ENCODE results near the gene PHTF1. TPM values are rescaled to one million over a fixed set of nuclear protein-coding genes. Genes with fewer than 3 reads are reported as not detected.

Gene PHTF1
- polyA plus RNA-seq, 3 donors, result 21.9 to 27.0 (median 26.2) TPM

DNA sequence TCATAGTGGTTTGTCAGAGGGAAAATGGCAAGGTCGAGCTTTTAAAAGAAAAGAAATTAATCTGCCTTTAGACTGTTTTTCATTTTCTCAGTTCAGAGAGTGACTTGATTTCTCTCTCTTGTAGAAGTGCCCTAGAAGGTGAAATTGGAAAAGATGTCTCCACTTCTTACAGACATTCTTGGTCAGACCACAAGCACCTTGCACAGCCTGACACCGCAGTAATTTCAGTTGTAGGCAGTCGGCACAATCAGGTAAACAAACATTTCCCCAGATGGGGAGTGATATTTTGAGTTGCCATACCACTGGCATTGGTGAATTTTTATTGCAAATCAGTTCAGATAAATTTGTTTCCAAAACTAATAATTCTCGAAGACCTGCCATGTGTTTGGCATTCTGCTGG lies 86.8 kb downstream of the PHTF1 start:
- DNase-seq, result no peak

DNA sequence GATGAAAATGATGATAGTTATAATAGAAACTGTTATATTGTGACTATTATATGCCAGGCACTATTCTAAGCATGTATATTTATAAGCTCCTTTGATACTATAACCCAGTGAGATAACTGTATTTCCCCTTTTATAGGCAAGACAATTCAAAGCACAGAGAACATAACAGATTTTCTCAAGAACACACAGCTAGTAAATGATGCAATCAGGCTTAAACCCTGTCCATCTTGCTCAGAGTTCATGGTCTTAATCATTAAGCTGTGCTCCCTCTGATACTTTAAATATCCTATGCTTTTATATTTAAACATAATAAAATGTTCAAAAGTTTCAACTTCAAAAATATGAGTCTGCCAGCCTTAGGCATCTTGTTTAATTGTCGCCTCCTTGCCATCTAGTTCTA lies 88.6 kb downstream of the PHTF1 start:
- no peak for DNase-seq

DNA sequence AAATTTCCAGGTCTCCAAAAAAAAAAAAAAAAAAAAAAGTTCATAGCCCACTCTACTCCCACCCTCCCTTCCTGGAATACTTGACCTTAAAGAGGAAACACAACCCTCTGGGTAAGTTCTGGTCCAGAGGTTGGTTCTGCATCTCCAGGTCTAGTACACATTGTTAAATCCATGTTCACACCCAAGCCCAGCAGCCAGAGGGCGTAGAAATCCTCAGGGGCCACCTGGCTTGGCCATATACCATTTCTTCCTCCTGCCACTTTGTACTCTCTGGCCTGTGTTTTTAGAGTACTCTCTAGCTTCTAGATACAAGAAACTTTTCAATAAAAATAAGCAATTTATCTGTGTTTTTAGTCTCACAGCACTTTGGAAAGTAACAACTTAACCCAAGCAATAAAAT lies 89.3 kb downstream of the PHTF1 start:
- DNase-seq, result no peak

DNA sequence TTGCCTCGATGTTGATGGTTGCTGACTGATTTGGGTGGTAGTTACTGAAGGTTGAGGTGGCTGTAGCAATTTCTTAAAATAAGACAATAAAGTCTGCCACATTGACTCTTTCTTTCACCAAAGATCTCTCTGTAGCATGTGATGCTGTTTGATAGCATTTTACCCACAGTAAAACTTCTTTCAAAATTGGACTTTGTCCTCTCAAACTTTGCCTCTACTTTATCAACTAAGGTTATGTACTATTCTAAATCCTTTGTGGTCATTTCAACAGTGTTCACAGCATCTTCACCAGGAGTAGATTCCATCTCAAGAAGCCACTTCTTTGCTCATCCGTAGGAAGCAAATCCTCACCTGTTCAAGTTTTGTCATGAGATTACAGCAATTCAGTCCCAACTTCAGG lies 93.2 kb downstream of the PHTF1 start:
- DNase-seq, result no peak

DNA sequence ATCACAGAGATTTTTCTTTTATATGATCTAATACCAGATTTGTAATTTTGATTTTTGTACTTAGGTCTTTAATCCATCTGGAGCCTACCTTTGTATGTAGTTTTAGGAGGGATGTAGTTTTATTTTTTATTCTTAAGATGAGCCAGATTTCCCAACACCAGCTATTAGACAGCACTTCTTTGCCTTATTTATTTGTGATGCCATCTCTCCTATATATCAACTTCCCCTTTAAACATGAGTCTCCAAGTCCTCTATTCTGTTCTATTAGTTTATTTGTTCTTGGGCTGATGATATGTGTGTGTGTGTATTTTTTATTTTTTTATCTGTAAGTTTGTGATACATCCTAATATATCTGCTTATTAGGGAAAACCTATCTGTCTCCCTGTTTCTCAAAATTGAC lies 94.2 kb downstream of the PHTF1 start:
- no peak for DNase-seq

DNA sequence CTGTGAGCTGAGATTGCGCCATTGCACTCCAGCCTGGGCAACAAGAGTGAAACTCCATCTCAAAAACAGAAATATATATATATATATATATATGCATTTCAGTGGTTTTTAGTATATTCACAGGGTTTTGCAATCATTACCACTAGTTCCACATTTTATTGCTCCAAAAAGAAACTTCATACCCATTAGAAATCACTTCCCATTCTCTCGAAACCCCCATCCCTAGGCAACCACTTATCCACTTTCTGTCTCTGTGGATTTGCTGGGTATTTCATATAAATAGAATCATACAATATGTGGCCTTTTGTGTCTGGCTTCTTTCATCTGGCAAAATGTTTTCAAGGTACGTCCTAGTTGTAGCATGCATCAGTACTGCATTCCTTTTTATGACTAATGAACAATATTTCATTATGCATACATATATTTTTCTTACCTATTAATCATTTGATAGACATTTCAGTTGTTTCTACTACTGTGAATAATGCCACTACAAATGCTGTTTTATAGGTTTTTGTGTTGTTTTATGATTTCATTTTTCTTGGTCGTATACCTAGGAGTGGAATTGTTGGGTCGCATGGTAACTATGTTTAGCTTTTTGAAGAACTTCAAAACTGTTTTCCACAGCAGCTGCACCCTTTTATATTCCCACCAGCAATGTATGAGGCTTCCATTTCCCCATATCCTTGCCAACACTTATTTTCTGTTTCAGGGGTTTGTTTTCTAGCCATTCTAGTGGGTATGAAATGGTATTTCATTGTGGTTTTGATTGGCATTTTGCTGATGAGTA lies 95.9 kb downstream of the PHTF1 start:
- DNase-seq, result no peak

DNA sequence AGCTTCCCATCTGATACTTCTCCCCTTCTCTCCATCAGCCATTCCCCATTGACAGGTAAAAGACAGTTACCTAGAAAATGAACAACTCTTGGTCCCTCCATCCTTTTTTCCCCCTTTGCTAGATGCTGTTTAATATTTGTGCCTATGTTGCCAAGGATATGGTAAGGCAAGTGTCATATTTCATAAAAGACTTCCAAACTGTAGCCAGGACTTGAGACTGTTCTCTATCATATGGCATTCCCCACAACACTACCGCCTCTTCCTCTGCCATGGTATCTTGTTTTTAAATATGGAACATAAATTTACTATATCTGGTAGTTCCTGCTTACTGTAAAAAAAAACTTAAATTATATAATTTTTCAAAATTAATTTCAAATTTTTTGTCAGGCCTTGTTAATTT lies 97.2 kb downstream of the PHTF1 start:
- DNase-seq, result no peak

DNA sequence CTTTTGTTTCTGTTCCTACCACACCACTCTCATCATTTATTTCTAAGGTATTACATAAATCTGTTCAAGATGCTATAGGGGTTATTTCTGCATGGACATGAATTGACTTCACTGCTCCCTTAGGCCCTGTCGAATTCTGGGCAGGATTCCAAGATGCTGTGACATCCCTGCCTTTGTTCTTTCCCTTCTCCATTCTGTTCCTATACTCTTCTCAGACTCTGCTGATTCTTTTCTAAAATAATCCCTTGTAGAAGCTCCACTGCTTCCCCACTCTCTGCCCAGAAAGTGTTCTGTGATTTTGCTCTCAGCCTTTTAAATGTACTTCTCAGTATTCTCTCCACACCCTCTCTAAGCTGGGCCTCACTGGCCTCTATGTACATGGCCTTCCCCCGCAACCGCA lies 99.2 kb downstream of the PHTF1 start:
- DNase-seq, result no peak

DNA sequence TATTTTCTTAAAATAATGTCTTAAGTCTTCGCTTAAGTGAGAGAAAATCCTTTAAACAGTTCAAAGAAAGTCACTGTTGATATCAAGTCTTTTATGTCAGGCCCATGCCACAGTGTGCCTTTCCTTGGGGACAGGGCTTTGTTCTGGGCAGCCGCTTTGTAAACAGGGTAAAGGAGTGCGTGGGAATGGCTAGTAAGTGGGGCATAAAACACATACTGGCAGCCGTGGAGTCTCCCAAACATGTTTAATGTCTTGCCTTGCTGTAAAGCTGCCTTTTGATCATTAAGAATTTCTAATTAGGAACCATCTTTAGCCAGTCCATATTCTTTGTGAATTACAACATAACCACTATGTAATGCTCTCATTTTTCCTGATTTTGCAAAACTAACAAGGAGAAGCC lies 99.7 kb downstream of the PHTF1 start:
- no peak for DNase-seq

DNA sequence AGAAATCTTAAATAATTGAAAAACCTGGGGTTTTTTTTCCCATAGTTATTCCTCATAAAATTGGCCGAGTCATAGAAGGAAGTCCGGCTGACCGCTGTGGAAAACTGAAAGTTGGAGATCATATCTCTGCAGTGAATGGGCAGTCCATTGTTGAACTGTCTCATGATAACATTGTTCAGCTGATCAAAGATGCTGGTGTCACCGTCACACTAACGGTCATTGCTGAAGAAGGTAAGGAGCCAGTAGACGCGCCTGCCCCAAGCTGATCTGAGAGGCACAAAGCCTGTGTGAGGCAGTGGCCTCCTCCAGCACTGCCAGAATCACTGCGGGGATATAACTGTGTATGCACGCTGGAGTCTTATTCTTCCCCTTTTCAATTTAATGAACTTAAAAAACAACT lies 100.3 kb downstream of the PHTF1 start:
- no peak for DNase-seq

DNA sequence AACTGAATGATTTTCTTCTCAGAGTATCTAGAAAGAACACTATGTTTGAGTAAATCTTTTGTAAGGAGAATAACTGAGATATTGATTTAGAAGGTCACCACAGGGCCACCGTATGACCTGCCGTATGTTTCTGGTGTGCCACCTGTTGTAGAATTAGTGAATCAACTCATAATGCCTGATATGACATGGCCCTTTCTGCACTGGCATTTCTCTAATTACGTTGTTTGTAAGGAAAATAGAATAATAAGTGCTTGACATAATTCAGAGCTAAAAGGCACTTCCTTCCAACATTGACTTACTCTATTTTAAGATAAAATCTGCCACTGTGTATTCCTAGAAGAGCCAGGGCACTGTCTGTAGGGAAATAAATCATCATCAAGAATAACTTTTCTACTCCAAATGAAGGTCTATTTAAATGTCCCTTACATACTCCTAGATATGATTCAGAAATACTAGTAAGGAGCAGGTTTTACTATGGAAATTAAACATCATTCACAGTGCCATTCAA lies 101.7 kb downstream of the PHTF1 start:
- no peak for DNase-seq

DNA sequence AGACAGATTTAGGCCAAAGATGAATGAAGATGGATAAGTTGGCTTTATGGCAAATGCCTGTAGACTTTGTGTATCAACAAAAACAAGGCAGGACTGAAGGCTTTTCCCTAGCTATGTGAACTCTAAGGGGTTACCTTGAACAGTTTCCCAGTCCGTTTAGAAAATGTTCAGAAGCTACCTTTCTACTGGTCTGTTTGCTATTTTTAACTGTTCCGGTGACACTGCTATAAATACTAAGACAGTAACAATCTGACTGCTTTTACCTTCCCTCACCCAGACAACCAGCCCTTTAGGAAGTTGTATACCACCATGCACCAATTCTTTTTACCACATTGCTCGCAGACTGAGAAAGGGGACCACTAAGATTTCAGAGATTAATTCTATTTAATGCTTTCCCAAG lies 102.2 kb downstream of the PHTF1 start:
- DNase-seq, result no peak

DNA sequence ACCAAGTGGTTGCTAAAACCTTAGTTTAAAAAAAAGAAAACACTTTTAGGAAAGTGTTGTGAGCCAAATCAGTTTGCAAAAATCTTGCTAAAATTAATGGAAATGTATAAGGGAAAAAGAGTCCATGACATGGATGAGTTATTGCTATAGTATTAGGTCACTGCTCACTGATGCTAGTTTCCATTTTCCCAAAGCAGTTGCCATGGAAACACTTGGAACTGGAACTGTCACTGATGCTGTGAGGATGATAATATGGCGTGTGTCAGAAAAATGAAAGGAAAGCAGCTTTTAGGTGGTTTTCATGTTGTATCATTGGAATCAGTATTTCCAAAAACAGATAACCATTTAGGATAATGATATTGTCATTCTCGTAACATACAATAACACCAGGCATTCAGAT lies 104.4 kb downstream of the PHTF1 start:
- no peak for DNase-seq

DNA sequence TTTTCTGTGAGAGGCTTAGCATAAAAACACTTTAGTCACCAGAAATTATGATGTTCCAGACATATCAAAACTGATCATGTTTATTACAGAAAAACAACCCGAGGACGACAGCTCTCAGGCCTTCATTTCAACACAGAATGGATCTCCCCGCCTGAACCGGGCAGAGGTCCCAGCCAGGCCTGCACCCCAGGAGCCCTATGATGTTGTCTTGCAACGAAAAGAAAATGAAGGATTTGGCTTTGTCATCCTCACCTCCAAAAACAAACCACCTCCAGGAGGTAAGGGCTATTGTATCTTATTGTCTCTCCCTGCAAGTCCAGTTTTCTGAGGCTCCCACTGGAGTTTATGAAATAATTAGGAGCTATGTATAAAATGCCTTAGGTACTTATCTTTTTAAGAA lies 105.5 kb downstream of the PHTF1 start:
- no peak for DNase-seq

DNA sequence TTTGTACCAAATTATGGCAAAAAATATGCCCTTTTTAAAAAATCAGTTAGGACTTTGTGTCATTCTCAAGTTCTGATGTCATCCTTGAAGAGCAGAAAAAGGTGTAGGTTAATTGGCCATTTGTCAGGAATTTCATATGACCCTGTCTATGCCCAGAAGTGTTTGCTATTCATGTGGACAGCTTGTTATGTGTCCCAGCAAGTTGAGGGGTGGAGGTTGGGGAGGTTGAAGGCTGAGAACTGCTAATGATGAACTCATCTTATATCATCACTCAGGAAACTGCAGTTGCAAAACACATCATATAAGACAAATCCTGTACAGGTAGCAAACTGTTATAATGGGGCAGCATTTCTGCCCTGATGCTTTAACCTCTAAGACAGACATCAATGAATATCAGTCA lies 106.5 kb downstream of the PHTF1 start:
- DNase-seq, result no peak

DNA sequence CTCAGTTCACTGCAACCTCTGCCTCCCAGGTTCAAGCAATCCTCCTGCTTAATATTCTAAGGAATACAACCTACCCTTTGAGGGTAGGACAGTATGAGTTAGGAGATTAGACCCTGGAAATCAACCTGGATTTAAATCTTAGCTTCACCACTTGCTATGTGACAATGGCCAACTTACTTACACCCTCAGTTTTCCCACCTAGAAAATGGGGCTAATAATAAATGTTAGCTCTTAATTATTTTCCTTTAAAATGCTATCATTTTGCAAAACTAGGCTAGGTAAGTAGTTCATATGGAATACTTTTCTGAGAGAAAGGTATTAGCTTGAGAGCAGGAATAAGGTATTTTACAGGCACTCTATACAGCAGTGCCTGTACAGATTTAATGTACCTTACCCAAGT lies 110.8 kb downstream of the PHTF1 start:
- DNase-seq, result no peak

DNA sequence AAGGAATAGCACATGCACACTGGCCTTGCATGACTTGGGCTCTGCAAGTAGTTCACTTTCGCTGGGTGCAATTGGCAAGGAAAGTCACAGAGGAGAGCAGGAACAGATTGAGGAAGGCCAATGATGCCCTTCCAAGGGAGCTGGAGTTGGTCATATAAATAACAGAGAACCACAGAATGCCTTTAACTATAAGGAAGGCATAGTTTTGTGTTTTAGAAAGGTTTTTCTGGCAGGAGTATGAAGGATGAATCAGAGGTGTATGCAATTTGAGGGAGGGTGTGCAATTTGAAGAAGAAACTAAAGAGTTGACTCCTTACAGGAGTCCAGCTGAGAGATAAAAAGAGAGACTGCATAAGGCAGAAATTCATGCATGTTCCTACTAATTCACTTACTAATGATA lies 112.1 kb downstream of the PHTF1 start:
- no peak for DNase-seq

Other genes with a start within 250 kb of the PHTF1 start
- 10 to 100 TPM; 23.0 to 23.6 (median 23.5) TPM for gene RSBN1, start 53.0 kb upstream of the PHTF1 start, polyA plus RNA-seq (ENCODE audit: insufficient read length in 3 of 3)
- gene PTPN22, start 112.2 kb upstream of the PHTF1 start, polyA plus RNA-seq (ENCODE audit: insufficient read length in 3 of 3), result under 1 TPM; 0.24 to 0.53 (median 0.38) TPM
- gene BCL2L15, start 128.1 kb upstream of the PHTF1 start, polyA plus RNA-seq (ENCODE audit: insufficient read length in 3 of 3), result 1 to 10 TPM in 1 of 3 donors, under 1 TPM in 2; 0.19 to 1.2 (median 0.88) TPM
- 10 to 100 TPM; 24.8 to 47.2 (median 43.7) TPM for gene AP4B1, start 145.3 kb upstream of the PHTF1 start, polyA plus RNA-seq (ENCODE audit: insufficient read length in 3 of 3)
- 10 to 100 TPM; 11.3 to 13.1 (median 11.3) TPM for gene DCLRE1B, start 145.8 kb upstream of the PHTF1 start, polyA plus RNA-seq (ENCODE audit: insufficient read length in 3 of 3)
- 10 to 100 TPM; 38.5 to 44.1 (median 42.7) TPM for gene HIPK1, start 169.8 kb upstream of the PHTF1 start, polyA plus RNA-seq (ENCODE audit: insufficient read length in 3 of 3)
- gene OLFML3, start 220.0 kb upstream of the PHTF1 start, polyA plus RNA-seq (ENCODE audit: insufficient read length in 3 of 3), result 100 to 1,000 TPM; 109 to 161 (median 131) TPM